IPS-NIHi7 (cell line): ENCODE data around the gene RGSL1.

Experiments
- DNase-seq: peaks from one replicate; pipeline ENCODE4 v3.0.0; 2012; ENCODE audit warnings: mixed read lengths; ENCODE audit errors: extremely low spot score

The RGSL1 gene

GRCh38 chr1:182588500-182589396, 138.8 kb downstream of the RGSL1 start, which contains the start of gene RNASEL:
Gene RNASEL (minus strand): TSS chr1:182589256. CDS start chr1:182586806, 2,450 bp downstream.
- peak; percentile 77 for DNase-seq

- no peak for DNase-seq
Measured at GRCh38 chr1:182589520-182589919, 139.6 kb downstream of the RGSL1 start.

DNA sequence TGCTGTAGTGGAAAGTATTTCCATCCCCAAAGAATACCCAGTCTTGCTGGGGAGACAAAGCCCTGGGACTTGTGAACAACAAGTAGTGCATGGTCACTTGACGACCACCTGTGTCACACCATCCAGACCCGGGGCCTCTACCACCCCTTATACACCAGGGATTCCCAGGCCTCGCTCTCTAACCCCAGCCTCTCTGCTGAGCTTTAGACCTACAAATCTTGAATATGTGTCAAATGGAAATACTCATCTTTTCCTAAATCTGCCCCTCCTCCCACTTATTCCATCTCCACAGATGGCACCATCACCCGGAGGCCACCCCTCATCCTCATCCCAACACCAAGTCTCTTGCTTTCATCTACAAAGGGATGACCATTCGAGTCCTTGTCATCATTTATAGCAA, 140.0 kb downstream of the RGSL1 start:
- DNase-seq = no peak

- peak; percentile 76 for DNase-seq
Measured at GRCh38 chr1:182595641-182596240, 145.8 kb downstream of the RGSL1 start.

- DNase-seq = no peak
Measured at GRCh38 chr1:182596934-182597333, 147.0 kb downstream of the RGSL1 start.

DNA sequence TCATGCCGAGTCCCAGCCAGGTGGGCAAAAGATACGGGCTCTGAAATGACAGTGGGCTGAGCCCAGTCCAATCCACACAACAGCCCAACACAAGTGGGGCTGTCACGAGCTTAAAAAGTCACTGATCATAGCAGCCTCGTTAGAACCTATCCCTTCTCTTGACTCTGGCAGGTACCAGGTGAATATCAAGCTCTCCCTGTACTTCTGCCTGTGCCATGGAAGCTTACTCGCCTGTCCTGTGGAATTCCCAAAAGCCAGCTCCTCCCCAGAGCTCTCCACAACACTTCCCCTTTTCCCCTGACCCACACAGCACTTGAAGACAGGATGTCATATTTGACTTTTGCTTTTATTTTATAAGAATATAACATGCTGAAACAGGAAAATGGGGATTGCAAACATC, 148.3 kb downstream of the RGSL1 start:
- DNase-seq = no peak

DNA sequence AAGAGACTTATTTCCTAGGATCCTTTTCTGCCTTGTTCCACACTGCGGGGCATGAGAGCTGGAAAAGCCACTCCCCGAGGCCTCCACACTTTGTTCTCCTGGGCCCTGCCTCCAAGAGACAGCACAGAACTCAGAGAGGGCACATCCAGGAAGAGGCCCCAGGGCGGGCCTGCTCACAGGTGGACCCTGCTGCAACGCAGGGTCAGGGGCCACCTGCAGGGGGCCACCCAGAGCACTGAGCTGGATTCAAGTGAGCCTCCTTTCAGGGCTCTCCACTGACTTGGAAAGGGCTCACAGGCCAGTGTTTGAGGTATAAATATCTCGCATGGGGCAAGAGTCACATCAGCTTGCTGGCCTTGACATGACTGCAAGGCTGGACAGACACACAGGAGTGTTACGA, 149.4 kb downstream of the RGSL1 start:
- peak; percentile 53 for DNase-seq

GRCh38 chr1:182600036-182600713, 150.2 kb downstream of the RGSL1 start:
- DNase-seq = no peak

DNA sequence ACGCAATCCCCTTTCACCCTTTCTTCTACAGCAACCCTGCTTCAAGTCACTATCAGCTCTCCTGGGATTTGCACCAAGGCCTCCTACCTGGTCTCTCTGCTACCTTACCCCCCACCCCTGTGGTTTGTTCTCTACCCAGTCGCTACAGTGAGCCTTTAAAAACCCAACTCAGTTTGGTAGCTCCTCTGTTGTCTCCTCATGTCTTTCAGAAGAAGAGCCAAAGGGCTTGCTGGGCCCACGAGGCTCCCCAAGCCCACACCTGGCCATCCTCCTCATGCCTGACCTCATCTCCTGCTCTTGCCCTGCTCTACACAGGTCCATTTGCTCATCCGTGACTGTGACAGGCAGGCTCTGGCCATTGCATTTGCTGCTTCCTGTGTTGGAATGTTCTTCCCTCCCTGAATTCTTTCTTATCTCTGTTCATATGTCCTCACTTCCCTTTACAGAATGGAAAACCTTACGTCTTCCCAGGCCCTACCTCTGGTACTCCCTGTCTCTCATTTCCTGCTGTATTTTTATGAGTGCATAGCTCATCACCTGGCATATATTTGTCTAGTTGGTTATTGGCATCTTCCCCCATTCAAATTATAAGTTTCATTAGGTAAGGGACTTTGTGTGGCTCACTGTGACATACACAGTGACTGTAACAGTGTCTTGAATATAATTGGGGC, 150.9 kb downstream of the RGSL1 start:
- no peak for DNase-seq

DNA sequence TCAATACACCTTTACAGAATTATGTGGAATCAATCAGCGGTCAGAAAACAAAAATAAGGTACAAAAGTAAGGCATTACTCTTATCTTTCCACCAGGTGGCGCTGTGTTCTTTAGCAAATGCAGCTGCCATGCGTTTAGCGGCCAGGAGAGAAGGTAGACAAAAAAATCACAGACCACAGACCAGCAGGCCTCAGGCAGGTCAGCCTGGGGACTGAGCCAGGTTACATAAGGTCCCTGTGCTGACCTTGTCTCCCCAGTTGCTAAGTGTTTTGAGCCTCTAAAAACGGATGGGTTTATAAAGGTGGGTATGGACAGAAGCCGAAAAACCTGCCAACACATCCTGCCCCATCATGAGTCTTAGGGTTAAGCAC, 151.5 kb downstream of the RGSL1 start:
- peak; percentile 79 for DNase-seq

- no peak for DNase-seq
Measured at GRCh38 chr1:182601913-182602312, 152.0 kb downstream of the RGSL1 start.

DNA sequence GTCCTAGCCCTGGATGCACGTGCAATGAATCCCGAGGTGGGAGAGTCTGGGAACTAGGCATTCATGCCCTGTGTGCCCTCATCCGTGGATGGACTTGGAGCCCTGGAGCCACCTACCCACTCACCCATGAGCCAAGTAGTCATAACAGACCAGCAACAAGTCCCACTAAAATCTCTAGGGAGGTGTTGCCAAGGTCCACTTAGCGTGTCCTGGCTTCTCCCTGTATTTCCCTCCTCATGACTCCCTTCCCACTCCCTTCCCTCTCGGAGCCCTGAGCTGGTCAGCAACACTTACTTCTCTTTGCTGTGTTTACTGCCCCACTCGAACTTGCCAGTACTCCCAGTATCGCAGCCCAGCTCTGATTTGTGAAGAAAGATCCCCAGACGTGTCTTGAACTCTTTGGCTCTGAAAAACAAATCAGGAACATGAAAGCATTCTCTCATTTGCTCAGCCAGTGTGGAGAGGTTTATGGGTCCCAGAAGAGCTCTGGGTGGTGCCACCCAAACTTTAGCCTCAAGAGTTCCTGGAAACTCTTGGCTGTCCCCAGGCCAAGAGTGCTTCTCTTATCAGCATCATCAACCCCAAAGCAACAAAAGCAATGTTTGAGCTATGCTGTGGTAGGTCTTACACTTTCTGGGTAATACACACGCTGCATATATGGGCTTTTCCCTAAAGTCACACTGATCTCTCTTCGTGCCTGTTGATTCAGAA, 153.1 kb downstream of the RGSL1 start:
- DNase-seq = no peak

- peak; percentile 41 for DNase-seq
Measured at GRCh38 chr1:182603646-182604174, 153.8 kb downstream of the RGSL1 start.

GRCh38 chr1:182604175-182605164, 154.5 kb downstream of the RGSL1 start, which contains the start of gene RGS16:
Gene RGS16 (minus strand): TSS chr1:182604389. CDS start chr1:182604259, 130 bp downstream.
- peak; percentile 96 for DNase-seq

DNA sequence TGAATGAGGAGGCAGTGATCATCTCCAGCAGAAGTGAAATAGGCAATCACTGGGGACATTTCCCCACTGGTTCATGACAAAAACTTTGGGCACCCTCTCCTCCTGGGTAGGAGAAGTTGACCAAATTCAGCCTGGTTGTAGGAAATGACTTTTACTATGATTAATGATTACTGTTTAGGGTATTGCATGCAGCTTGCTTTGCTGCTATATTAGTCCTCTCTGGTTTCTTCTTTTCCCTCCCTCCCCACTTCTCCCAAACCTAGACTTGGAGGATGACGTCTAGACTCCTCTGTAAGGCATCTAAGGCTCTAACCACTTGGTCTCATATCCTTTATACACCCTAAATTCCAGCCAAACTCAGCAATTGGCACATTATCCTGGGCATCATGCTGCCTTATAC, 157.6 kb downstream of the RGSL1 start:
- no peak for DNase-seq

DNA sequence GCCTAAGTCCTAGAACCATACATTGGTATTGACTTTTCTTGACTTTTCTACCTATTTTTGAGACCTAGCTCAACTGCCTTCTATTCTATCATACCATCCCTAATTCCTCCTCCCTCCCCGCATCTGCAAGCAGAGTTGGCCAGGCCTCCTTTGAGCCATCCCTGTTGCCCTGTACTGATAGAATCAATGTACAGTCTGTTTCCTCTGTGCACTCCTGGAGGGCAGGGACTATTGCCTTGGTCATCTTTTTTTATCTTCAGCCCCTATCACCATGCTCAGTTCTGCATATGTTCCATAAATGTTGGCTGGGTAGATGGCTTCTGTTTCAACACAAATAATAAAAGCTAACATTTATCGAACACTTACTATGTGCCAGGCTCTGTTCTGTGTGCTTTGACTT, 158.3 kb downstream of the RGSL1 start:
- DNase-seq = no peak

GRCh38 chr1:182608845-182609610, 159.1 kb downstream of the RGSL1 start:
- DNase-seq = no peak
